ENCODE measurements around the gene KNDC1.

GRCh38 chr10:133270204-133270603 is 110.2 kb downstream of the KNDC1 start:
- TF ChIP-seq POLR2A (IDR thresholded peaks at IDR 0.05) (no peak), CTCF (IDR thresholded peaks at IDR 0.05) (no peak)
